Colonic mucosa (tissue), 4 donors: Measurements from ENCODE around the gene TMEM131. TPM values are rescaled to one million over a fixed set of nuclear protein-coding genes. Genes with fewer than 3 reads are reported as not detected.
"Not testable (repeated sequence)": the region's sequence is repeated elsewhere in the genome, so short reads cannot be mapped to it uniquely, and the experiment has no call there.

Experiments used
- DNase-seq: peaks from one replicate; pipeline ENCODE4 v3.0.0-alpha.2; 2020
- H3K27ac ChIP-seq: fragments of 200-600 bp; one replicate; pipeline ENCODE4 v1.8.0; 2021
- H3K27me3 ChIP-seq: fragments of 200-600 bp; one replicate; pipeline ENCODE4 v1.8.0; 2021
- H3K36me3 ChIP-seq: fragments of 200-600 bp; one replicate; pipeline ENCODE4 v1.8.0; 2021
- H3K4me1 ChIP-seq: fragments of 200-600 bp; one replicate; pipeline ENCODE4 v1.8.0; 2021; ENCODE audit warnings: mild to moderate bottlenecking
- H3K4me3 ChIP-seq: fragments of 200-600 bp; one replicate; pipeline ENCODE4 v1.8.0; 2021
- H3K9ac ChIP-seq, 2 donors: one replicate each; pipeline ENCODE4 v1.7.0; 2013; ENCODE audit warnings: control low read depth in 2 of 2, low read depth in 2 of 2, low read length in 2 of 2
- H3K9me3 ChIP-seq: fragments of 200-600 bp; one replicate; pipeline ENCODE4 v1.8.0; 2021
- CTCF ChIP-seq: fragments of 200-600 bp; IDR thresholded peaks from one replicate; pipeline ENCODE4 v1.8.0; 2022; ENCODE audit warnings: antibody characterized with exemption, mild to moderate bottlenecking
- intact Hi-C: fragments of 100-400 bp; cut with DNase I; formaldehyde crosslinking; loops from one replicate; pipeline ENCODE4 v1.14.1; 2022
- total RNA-seq, 2 donors: library from RNA; stranded (reverse); fragmentation: NEBNext Ultra II Directional in 1 of 2; extraction: Animal tissue kit (Norgen Biotek cat#: 25700) in 1 of 2; gene quantifications; one replicate each; pipeline ENCODE4 v1.2.1, GENCODE V29; 2021
- donor health status: healthy.
- donor health status: DM: no; HTN: no; CAD: no.
- donor health status: DM: no; HTN: no; CAD: no.

Gene TMEM131
- total RNA-seq, 2 donors from 2014 or later, result 52.4 to 60.8 TPM

- H3K27me3 ChIP-seq, result no peaks in the 10 kb centered on the region
- intact Hi-C loops, result no loop called here
These were observed 88.2 kb downstream of the TMEM131 start for GRCh38 chr2:97907369-97908100.

GRCh38 chr2:97906307-97906706 lies 89.4 kb downstream of the TMEM131 start:
- H3K27me3 ChIP-seq, result no peaks in the 10 kb centered on the region
- H3K4me1 ChIP-seq, result no peaks in the 10 kb centered on the region
- H3K27ac ChIP-seq, result no peak overlapping the region
- H3K9me3 ChIP-seq, result no peaks in the 10 kb centered on the region
- no peak for TF ChIP-seq CTCF
- intact Hi-C loops, result no loop called here
- H3K9ac ChIP-seq, result no peak overlapping the region
- DNase-seq, result no peak
- no peak overlapping the region for H3K4me3 ChIP-seq
- H3K36me3 ChIP-seq, result no peaks in the 10 kb centered on the region

More at GRCh38 chr2:97907369-97908100, 88.2 kb downstream of the TMEM131 start:
- Histone ChIP-seq H3K4me1 (no peaks in the 10 kb centered on the region), H3K27ac (no peak overlapping the region), H3K4me3 (no peak overlapping the region), H3K9me3 (no peaks in the 10 kb centered on the region), H3K9ac (no peak overlapping the region), H3K36me3 (no peaks in the 10 kb centered on the region)
- DNase-seq, result no peak
- TF ChIP-seq CTCF, result no peak

GRCh38 chr2:97905294-97905693 lies 90.5 kb downstream of the TMEM131 start:
- TF ChIP-seq CTCF, result no peak
- no peak overlapping the region for H3K27ac ChIP-seq
- no peaks in the 10 kb centered on the region for H3K9me3 ChIP-seq
- H3K4me1 ChIP-seq, result no peaks in the 10 kb centered on the region
- no peak overlapping the region for H3K4me3 ChIP-seq
- no peaks in the 10 kb centered on the region for H3K36me3 ChIP-seq
- H3K9ac ChIP-seq, result no peak overlapping the region
- intact Hi-C loops, result no loop called here
- no peaks in the 10 kb centered on the region for H3K27me3 ChIP-seq
- no peak for DNase-seq

- intact Hi-C loops, result no loop called here
- H3K27ac ChIP-seq, result no peak overlapping the region
- no peak for TF ChIP-seq CTCF
These were observed 93.9 kb downstream of the TMEM131 start for GRCh38 chr2:97901862-97902261.

GRCh38 chr2:97900806-97901205 lies 94.9 kb downstream of the TMEM131 start:
- Histone ChIP-seq H3K4me1 (no peaks in the 10 kb centered on the region), H3K36me3 (no peaks in the 10 kb centered on the region), H3K27me3 (no peaks in the 10 kb centered on the region), H3K9ac (no peak overlapping the region), H3K4me3 (no peak overlapping the region), H3K9me3 (no peaks in the 10 kb centered on the region), H3K27ac (no peak overlapping the region)
- intact Hi-C loops, result no loop called here
- no peak for DNase-seq
- no peak for TF ChIP-seq CTCF

More at GRCh38 chr2:97901862-97902261, 93.9 kb downstream of the TMEM131 start:
- Histone ChIP-seq H3K9ac (no peak overlapping the region), H3K36me3 (no peaks in the 10 kb centered on the region), H3K9me3 (no peaks in the 10 kb centered on the region), H3K27me3 (no peaks in the 10 kb centered on the region), H3K4me3 (no peak overlapping the region), H3K4me1 (no peaks in the 10 kb centered on the region)
- DNase-seq, result no peak

GRCh38 chr2:97893042-97893441 lies 102.7 kb downstream of the TMEM131 start:
- H3K27me3 ChIP-seq, H3K9me3 ChIP-seq, DNase-seq, H3K4me3 ChIP-seq, H3K36me3 ChIP-seq, H3K4me1 ChIP-seq, H3K27ac ChIP-seq, intact Hi-C loops, H3K9ac ChIP-seq: not testable (repeated sequence)
